NCI-H226 (cell line): Measurements from ENCODE around the gene HOXA1.
"Not testable (repeated sequence)": the region's sequence is repeated elsewhere in the genome, so short reads cannot be mapped to it uniquely, and the experiment has no call there.

ENCODE experiments used
- DNase-seq: peaks from one replicate; pipeline ENCODE4 v3.0.0-alpha.2; 2015

The HOXA1 gene

GRCh38 chr7:27045066-27045465, 50.7 kb downstream of the HOXA1 start:
- DNase-seq, result not testable (repeated sequence)
